NCI-H2196 (cell line): ENCODE results near the gene NAA38.
A peak's percentile ranks its signal among the peaks of the same experiment; 100 is the strongest.

Source experiments
- DNase-seq: peaks from one replicate; lab custom pipeline; 2025; ENCODE audit not compliant: unreplicated experiment; lab: John Stamatoyannopoulos, UW

NAA38 gene

GRCh38 chr17:7841396-7841914 is 15.9 kb downstream of the NAA38 start:
- DNase-seq, result peak; percentile 41

- no peak for DNase-seq
Observed at GRCh38 chr17:7840875-7841274, 16.5 kb downstream of the NAA38 start.

DNA sequence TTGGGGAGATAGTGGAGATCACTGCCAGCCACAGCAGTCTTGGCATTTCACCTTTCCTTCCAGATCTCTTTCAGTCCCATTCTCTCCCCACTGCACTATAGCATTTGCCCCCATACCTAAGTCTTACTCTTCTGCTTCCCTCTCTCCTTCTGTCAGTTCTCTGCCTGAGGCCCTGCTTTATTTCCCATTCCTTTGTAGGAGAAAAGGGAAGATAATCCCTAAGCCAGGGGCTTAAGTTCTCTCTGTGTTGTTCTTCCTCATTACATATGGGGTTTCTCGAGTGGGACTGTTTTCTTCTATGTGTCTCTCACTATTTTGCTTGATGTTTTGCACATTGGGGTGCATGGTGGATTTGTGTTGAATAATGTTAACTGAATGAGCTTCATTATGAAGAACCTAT is 16.9 kb downstream of the NAA38 start:
- DNase-seq, result no peak

DNA sequence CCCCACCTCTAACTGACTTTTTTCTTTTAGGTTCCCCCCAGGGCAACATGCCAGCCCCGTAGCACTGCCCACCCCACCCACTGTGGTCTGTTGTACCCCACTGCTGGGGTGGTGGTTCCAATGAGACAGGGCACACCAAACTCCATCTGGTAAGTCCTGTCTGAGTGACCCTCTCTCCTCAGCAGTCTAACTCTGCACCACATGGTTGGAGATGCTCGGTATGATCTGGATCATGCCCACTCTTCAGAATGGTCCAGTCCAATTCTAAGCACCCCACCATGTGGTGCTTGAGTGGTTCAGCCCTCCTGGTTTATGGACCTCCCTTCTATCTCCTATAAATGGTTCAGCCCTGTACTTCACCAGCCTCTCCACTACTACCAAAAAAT is 17.5 kb downstream of the NAA38 start:
- no peak for DNase-seq

- no peak for DNase-seq
Observed at GRCh38 chr17:7839190-7839875, 18.0 kb downstream of the NAA38 start.

DNA sequence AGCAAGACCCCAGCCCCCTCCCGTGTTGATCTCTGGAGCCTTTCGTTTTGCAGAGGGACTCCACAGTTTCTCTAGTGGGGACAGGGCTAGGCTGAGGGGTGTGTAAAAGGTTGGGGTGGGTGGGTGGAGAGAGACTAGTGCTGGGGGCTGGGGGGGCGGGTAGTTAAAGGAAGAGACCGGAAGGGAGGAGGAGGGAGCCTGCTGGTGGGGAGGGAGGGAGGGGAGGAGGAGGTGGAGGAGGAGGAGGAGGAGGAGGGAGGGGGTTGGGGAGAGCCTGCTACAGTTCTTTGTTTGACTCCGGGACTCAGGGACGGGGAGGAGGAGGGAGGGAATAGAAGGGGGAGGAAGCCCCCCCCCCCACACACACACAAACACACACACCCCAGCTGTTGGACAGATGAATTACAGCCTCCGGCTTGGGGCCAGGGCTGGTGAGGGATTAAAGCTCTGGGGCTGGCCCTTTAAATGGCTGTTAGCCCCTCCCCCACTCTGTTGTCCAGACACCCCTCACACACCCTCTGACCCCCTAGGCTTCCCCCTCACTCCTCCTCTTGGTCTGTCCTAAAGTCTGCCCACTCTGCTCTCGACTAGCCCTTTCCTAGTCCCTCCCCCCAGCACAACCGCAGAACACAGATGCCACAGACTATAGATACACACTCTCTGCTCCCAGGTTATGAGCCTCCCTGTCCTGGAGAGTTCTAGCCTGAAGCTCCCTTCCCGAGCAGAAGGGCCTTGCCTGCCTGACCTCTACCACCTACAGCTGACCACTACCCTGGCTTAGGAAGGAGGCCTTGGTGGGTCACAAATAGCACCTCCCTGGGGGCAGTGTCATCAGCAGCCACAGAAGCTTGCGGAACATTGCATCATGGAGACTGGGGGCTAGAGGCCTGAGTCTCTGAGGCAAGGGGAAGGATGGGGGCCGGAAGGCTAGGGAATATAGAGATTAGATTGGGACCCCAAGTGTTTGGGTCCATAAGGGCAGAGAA is 19.0 kb downstream of the NAA38 start:
- DNase-seq, result peak; percentile 10

GRCh38 chr17:7837408-7838088 is 19.8 kb downstream of the NAA38 start:
- DNase-seq, result no peak

DNA sequence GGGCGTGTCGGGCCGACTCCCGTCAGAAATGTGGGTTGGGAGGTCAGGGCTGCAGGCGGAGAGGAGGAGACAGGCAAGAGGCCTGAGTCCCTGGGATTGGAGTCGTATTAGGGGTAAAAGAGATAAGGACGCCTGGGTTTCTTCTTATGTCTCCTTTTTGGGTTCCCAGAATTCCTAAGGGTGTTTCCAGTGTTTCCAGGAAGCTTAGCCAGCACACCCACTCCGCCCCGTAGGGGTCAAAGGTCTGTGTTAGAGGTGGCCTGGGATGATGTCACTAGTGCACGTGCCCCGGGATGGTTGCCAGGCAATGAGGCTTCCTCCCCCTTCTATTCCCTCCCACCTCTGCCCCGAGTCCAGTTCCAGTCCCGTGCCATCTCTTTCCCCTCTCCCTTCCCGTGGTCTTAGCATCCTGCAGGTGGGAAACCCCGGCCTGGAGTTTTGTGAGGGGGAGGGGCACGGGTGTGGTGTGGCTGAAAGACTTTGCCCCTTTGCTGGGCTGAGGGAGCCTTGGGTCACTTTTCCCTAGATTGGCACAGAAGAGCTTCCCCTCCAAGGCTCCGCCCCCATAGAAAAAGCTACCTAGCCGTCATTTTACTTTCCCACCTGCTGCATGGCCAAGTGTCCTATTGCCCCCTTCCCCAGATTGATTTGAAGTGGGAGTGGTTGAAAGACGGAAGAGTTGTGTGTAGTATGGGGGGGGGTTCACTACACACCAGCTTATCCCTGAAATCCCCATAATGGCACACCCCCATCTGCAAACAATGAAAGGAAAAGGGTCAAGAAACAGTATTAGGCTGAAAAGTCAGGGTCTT is 20.6 kb downstream of the NAA38 start:
- DNase-seq, result peak; percentile 91

DNA sequence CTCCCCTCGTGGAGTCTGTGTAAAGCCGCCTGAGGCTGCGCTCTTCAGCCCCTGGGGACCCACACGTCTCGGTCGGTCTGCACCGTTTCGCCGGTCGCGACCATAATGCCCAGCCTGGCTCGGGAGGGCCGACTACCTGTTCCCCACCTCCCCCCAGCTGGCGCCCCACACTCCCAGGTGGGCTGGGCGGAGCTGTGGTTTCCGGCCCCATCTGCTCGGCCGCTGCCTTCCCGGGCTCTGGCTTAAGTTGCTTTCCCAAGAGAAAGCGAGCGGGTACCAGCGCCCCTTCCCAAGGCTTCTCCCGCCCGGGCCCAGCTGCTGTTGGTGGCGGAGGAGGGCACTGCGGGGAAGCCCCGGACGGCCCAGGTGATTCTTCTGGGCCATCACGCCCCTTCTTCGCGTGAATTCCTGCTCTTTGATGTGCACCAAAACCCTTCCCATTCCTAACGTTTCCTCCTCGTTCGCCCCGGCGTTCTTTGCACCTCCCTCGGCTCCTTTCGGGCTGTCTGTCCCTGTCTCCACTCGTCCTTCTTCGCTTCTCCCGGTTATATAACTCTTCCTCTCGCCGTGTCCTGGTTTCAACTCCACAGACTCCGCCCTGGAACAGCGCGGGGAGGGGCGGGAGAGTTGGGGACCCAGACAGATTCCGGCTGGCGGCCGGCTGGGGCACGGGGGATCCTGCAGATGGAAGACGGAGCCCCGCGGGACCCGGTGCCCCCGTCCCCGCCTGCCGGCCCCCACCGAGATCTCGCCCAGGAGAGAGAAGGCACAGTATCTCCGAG is 21.4 kb downstream of the NAA38 start:
- DNase-seq, result peak; percentile 42

- peak; percentile 91 for DNase-seq
Observed at GRCh38 chr17:7834957-7835813, 22.2 kb downstream of the NAA38 start.

GRCh38 chr17:7834542-7834956 is 22.8 kb downstream of the NAA38 start:
- no peak for DNase-seq

DNA sequence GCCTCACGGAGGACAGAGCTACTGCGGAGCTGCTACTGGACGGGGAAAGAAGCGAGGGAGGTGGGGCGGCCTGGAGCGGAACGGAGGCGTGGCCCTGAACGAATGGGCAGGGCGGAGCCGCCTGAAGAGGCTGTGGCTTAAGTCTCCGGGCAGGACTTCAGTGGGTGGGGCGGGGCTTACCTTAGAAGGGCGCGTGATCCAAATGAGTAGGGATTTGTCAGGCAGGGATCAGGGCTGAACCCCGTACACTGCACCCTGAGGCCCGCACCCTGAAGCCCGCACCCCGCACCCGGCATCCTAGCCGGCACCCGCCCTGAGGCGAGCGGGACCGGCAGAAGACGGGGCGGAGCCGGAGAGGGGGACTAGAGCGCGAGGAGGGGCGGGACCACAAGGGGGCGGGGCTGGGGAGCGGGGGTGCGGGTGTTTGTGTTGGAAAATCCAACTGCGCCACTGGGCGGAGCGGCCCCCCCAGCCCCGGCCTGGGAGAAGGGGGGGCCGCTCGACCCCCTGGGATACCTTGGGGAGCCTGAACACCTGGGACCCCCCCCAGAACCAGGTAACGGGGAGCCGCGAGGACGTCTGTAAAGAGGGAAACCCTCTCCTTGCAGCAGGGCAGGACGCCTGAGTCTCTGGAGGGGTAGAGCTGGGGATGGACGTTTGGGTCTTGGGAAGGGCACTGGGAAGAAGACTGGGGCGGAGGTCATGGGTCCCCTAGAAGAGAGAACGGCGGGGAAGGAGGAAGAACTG is 23.4 kb downstream of the NAA38 start, which contains the start of gene KDM6B:
TSS of gene KDM6B (plus strand) at position 423 of the 747 bp plus-strand sequence. CDS start 11,338 bp downstream, outside the sequence.
- DNase-seq, result peak; percentile 73

GRCh38 chr17:7833011-7833794 is 24.2 kb downstream of the NAA38 start:
- no peak for DNase-seq

DNA sequence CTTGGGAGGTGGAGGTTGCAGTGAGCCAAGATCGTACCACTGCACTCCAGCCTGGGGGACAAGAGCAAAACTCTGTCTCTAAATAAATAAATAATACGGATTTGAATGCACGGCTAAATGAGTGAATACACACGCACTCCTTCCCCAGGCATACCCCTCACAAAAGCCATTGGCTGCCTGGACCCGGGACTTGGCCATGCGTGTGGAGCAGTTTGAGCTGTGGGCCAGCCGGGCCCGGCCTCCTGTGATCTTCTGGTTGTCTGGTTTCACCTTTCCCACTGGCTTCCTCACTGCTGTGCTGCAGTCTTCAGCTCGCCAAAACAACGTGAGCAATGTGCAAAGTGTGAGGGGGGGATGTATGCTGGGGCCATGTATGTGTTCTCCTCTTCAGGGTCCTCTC is 24.9 kb downstream of the NAA38 start:
- DNase-seq, result no peak

- DNase-seq, result no peak
Observed at GRCh38 chr17:7831233-7831632, 26.1 kb downstream of the NAA38 start.

DNA sequence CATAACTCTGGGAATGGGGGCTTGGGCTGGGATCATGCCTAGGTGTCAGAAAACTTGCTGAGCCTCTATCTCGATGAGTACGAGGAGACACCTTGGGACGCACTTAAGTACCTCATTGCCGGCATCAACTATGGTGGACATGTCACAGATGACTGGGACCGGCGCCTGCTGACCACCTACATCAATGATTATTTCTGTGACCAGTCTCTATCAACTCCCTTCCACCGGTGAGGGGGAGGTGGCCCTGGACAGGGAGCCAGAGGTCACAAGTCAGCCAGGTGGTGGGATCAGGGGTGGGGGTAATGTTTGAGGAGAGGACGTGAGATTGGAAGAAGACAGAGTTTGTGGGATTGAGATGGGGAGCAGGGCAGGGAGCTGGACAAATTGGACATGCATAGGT is 26.7 kb downstream of the NAA38 start:
- DNase-seq, result no peak
